HepG2 (cell line): ENCODE measurements around the gene SLC23A3. TPM values are rescaled to one million over a fixed set of nuclear protein-coding genes. Genes with fewer than 3 reads are reported as not detected.

Experiments used
- MIXL1 ChIP-seq: IDR thresholded peaks from 2 replicates; pipeline ENCODE4 v1.6.1; 2016
- NFIB ChIP-seq: sonication (generic); formaldehyde crosslinking; IDR thresholded peaks from 2 replicates; pipeline ENCODE4 v1.9.0; 2021; ENCODE audit warnings: missing genetic modification reagents, mild to moderate bottlenecking, borderline replicate concordance
- NKX3-1 ChIP-seq: sonication (generic); formaldehyde crosslinking; IDR thresholded peaks from 2 replicates; pipeline ENCODE4 v1.5.0; 2020; ENCODE audit warnings: missing genetic modification reagents
- PAF1 ChIP-seq: IDR thresholded peaks from 2 replicates; pipeline ENCODE4 v1.6.1; 2016; ENCODE audit warnings: missing genetic modification reagents, missing compliant biosample characterization
- RAD21 ChIP-seq: fragments of 450-650 bp; formaldehyde crosslinking; IDR thresholded peaks from 2 replicates; pipeline ENCODE4 v1.5.0; 2020; ENCODE audit warnings: mild to moderate bottlenecking
- RBM22 ChIP-seq: fragments of 200-400 bp; formaldehyde crosslinking; optimal IDR thresholded peaks from 2 replicates; pipeline ENCODE3; 2017; ENCODE audit warnings: mild to moderate bottlenecking, low read length, moderate library complexity
- SIX1 ChIP-seq: sonication (generic); formaldehyde crosslinking; IDR thresholded peaks from 2 replicates; pipeline ENCODE4 v1.4.0; 2020; ENCODE audit warnings: missing genetic modification reagents, borderline replicate concordance
- ZFP90 ChIP-seq: sonication (generic); formaldehyde crosslinking; IDR thresholded peaks from 2 replicates; pipeline ENCODE4 v1.8.0; 2022; ENCODE audit warnings: missing genetic modification reagents, mild to moderate bottlenecking, inconsistent platforms, borderline replicate concordance
- ZFYVE20 ChIP-seq: sonication (generic); formaldehyde crosslinking; IDR thresholded peaks from 2 replicates; pipeline ENCODE4 v1.8.0; 2023; ENCODE audit warnings: low read depth, mild to moderate bottlenecking, moderate library complexity, missing genetic modification reagents, borderline replicate concordance
- ZKSCAN5 ChIP-seq: sonication (generic); formaldehyde crosslinking; IDR thresholded peaks from 2 replicates; pipeline ENCODE4 v1.5.1; 2020; ENCODE audit warnings: mild to moderate bottlenecking, missing genetic modification reagents
- ZNF20 ChIP-seq: sonication (generic); formaldehyde crosslinking; IDR thresholded peaks from 2 replicates; pipeline ENCODE4 v1.4.0; 2020; ENCODE audit warnings: mild to moderate bottlenecking, moderate library complexity, missing genetic modification reagents
- ZNF224 ChIP-seq: sonication (generic); formaldehyde crosslinking; IDR thresholded peaks from 2 replicates; pipeline ENCODE4 v1.5.0; 2020; ENCODE audit warnings: mild to moderate bottlenecking, missing genetic modification reagents
- ZNF317 ChIP-seq: sonication (generic); formaldehyde crosslinking; IDR thresholded peaks from 2 replicates; pipeline ENCODE4 v1.5.0; 2020; ENCODE audit warnings: mild to moderate bottlenecking, missing genetic modification reagents
- ZNF329 ChIP-seq: sonication (generic); formaldehyde crosslinking; IDR thresholded peaks from 2 replicates; pipeline ENCODE4 v1.9.0; 2021; ENCODE audit warnings: low read depth, mild to moderate bottlenecking, missing genetic modification reagents
- ZNF644 ChIP-seq: IDR thresholded peaks from 2 replicates; pipeline ENCODE4 v1.6.1; 2016; ENCODE audit warnings: low read depth
- ZNF768 ChIP-seq: sonication (generic); formaldehyde crosslinking; IDR thresholded peaks from 2 replicates; pipeline ENCODE4 v1.4.0; 2020; ENCODE audit warnings: missing genetic modification reagents
- polyA plus RNA-seq, 8 experiments: library from polyadenylated mRNA; depleted of rRNA in 3 of 8; stranded (reverse) in 7 of 8; unstranded in 1 of 8; fragments of >200 nt; fragmentation: Illumina TruSeq in 4 of 8; extraction: Trizol in 4 of 8; gene quantifications; 2 replicates each; pipeline versions ENCODE4 v1.2.1 to v1.2.3, GENCODE V29; 2011 to 2016; ENCODE audit warnings: low read depth in 4 of 8, missing spikeins in 1 of 8, mixed read lengths in 1 of 8; ENCODE audit not compliant: insufficient read depth in 1 of 8
- total RNA-seq, 5 experiments: library from RNA; depleted of rRNA; stranded (reverse); fragments of >200 nt; fragmentation: Illumina TruSeq; extraction: Trizol; gene quantifications; 2 replicates each; pipeline ENCODE4 v1.2.3, GENCODE V29; 2016; ENCODE audit warnings: low read depth in 1 of 5
- TF ChIP-seq, protein P1 (sequence below): sonication (generic); formaldehyde crosslinking; IDR thresholded peaks from 2 replicates; pipeline ENCODE4 v1.5.1; 2020; ENCODE audit warnings: mild to moderate bottlenecking, missing genetic modification reagents, moderate library complexity
- TF ChIP-seq, protein P2 (sequence below): sonication (generic); formaldehyde crosslinking; IDR thresholded peaks from 2 replicates; pipeline ENCODE4 v1.4.0; 2020; ENCODE audit warnings: mild to moderate bottlenecking, missing genetic modification reagents
- TF ChIP-seq, protein P3 (sequence below): sonication (generic); formaldehyde crosslinking; IDR thresholded peaks from 2 replicates; pipeline ENCODE4 v1.5.1; 2020; ENCODE audit warnings: mild to moderate bottlenecking, missing genetic modification reagents
- TF ChIP-seq, protein P4 (sequence below): sonication (generic); formaldehyde crosslinking; IDR thresholded peaks from 2 replicates; pipeline ENCODE4 v1.5.0; 2020; ENCODE audit warnings: missing genetic modification reagents

SLC23A3 gene
- total and polyA plus RNA-seq, 2 of the 13 experiments (the other 11 are each of a cell fraction or from before 2014, with no cell fraction given) = 0.38 to 0.78 TPM

DNA sequence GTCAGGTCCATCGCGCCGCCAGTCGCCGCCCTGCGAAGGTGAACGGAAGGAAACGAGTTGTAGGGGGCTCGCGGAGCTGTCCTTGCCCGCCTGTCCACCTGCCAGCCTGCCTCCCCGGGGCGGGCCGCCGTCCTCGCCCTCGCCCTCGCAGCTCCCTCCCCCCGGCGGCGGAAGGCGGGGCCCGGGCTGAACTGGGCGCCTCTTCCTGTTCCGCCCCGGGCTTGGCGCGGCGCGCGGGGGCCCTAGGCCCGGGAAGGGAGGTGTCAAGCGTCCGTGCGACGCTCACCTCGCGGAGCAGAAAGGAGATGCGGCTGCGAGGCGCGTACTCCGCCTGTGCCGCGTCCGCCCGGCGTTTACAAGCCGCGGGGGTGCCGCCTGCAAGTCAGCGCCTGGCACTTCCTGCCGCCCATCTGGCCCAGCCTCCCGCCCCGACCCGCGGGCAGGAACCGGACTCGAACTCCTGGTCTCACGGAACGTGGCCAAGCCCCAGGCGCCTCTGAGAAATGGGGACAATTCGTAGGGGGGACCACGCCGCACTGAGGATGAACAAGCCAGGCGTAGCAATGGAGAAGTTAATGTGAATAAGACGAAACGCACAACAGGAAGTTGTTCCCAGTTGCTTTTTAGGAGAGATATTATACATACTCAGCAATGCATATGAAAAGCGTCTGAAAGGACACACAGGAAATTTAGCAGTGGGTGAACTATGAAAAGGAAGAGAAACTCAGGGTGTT, 7.2 kb upstream of the SLC23A3 start, which contains the start of gene CNPPD1 (continued):
- TF ChIP-seq ZNF768 (CRISPR knock-in tag) (peak; percentile 56; the same call in 1 of the 2 replicates), ZKSCAN5 (no peak), NKX3-1 (peak; percentile 69; the same call in 1 of the 2 replicates), ZNF329 (CRISPR knock-in tag) (peak; percentile 92), SIX1 (no peak), RBM22 (no peak), MIXL1 (CRISPR knock-in tag) (no peak), ZFYVE20 (peak; percentile 91; the same call in 1 of the 2 replicates), NFIB (CRISPR knock-in tag) (no peak), PAF1 (no peak), ZFP90 (CRISPR knock-in tag) (peak; percentile 94), RAD21 (peak; percentile 80), ZNF224 (CRISPR knock-in tag) (peak; percentile 97; the same call in 1 of the 2 replicates), ZNF20 (no peak), ZNF317 (CRISPR knock-in tag) (peak; percentile 39; the same call in 1 of the 2 replicates), ZNF644 (CRISPR knock-in tag) (no peak)
- TF ChIP-seq, protein P1, sequence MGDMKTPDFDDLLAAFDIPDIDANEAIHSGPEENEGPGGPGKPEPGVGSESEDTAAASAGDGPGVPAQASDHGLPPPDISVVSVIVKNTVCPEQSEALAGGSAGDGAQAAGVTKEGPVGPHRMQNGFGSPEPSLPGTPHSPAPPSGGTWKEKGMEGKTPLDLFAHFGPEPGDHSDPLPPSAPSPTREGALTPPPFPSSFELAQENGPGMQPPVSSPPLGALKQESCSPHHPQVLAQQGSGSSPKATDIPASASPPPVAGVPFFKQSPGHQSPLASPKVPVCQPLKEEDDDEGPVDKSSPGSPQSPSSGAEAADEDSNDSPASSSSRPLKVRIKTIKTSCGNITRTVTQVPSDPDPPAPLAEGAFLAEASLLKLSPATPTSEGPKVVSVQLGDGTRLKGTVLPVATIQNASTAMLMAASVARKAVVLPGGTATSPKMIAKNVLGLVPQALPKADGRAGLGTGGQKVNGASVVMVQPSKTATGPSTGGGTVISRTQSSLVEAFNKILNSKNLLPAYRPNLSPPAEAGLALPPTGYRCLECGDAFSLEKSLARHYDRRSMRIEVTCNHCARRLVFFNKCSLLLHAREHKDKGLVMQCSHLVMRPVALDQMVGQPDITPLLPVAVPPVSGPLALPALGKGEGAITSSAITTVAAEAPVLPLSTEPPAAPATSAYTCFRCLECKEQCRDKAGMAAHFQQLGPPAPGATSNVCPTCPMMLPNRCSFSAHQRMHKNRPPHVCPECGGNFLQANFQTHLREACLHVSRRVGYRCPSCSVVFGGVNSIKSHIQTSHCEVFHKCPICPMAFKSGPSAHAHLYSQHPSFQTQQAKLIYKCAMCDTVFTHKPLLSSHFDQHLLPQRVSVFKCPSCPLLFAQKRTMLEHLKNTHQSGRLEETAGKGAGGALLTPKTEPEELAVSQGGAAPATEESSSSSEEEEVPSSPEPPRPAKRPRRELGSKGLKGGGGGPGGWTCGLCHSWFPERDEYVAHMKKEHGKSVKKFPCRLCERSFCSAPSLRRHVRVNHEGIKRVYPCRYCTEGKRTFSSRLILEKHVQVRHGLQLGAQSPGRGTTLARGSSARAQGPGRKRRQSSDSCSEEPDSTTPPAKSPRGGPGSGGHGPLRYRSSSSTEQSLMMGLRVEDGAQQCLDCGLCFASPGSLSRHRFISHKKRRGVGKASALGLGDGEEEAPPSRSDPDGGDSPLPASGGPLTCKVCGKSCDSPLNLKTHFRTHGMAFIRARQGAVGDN (CRISPR knock-in tag) = peak; percentile 99
- TF ChIP-seq, protein P2, sequence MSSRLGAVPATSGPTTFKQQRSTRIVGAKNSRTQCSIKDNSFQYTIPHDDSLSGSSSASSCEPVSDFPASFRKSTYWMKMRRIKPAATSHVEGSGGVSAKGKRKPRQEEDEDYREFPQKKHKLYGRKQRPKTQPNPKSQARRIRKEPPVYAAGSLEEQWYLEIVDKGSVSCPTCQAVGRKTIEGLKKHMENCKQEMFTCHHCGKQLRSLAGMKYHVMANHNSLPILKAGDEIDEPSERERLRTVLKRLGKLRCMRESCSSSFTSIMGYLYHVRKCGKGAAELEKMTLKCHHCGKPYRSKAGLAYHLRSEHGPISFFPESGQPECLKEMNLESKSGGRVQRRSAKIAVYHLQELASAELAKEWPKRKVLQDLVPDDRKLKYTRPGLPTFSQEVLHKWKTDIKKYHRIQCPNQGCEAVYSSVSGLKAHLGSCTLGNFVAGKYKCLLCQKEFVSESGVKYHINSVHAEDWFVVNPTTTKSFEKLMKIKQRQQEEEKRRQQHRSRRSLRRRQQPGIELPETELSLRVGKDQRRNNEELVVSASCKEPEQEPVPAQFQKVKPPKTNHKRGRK = no peak; the same call in 1 of the 2 replicates
- TF ChIP-seq, protein P3, sequence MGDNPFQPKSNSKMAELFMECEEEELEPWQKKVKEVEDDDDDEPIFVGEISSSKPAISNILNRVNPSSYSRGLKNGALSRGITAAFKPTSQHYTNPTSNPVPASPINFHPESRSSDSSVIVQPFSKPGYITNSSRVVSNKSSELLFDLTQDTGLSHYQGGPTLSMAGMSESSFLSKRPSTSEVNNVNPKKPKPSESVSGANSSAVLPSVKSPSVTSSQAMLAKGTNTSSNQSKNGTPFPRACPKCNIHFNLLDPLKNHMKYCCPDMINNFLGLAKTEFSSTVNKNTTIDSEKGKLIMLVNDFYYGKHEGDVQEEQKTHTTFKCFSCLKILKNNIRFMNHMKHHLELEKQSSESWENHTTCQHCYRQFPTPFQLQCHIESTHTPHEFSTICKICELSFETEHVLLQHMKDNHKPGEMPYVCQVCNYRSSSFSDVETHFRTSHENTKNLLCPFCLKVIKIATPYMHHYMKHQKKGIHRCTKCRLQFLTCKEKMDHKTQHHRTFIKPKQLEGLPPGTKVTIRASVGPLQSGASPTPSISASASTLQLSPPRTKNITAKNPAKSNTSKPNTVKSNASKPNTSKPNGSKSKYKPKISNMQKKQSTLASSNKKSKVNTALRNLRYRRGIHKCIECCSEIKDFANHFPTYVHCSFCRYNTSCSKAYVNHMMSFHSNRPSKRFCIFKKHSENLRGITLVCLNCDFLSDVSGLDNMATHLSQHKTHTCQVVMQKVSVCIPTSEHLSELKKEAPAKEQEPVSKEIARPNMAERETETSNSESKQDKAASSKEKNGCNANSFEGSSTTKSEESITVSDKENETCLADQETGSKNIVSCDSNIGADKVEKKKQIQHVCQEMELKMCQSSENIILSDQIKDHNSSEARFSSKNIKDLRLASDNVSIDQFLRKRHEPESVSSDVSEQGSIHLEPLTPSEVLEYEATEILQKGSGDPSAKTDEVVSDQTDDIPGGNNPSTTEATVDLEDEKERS (CRISPR knock-in tag) = no peak; the same call in 1 of the 2 replicates
- TF ChIP-seq, protein P4, sequence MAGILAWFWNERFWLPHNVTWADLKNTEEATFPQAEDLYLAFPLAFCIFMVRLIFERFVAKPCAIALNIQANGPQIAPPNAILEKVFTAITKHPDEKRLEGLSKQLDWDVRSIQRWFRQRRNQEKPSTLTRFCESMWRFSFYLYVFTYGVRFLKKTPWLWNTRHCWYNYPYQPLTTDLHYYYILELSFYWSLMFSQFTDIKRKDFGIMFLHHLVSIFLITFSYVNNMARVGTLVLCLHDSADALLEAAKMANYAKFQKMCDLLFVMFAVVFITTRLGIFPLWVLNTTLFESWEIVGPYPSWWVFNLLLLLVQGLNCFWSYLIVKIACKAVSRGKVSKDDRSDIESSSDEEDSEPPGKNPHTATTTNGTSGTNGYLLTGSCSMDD (CRISPR knock-in tag) = no peak
